Colonic mucosa (tissue), 4 donors: ENCODE data around the gene PCTP. TPM values are rescaled to one million over a fixed set of nuclear protein-coding genes. Genes with fewer than 3 reads are reported as not detected.

Experiments
- DNase-seq: peaks from one replicate; pipeline ENCODE4 v3.0.0-alpha.2; 2020
- H3K27ac ChIP-seq: fragments of 200-600 bp; one replicate; pipeline ENCODE4 v1.8.0; 2021
- H3K27me3 ChIP-seq: fragments of 200-600 bp; one replicate; pipeline ENCODE4 v1.8.0; 2021
- H3K36me3 ChIP-seq: fragments of 200-600 bp; one replicate; pipeline ENCODE4 v1.8.0; 2021
- H3K4me1 ChIP-seq: fragments of 200-600 bp; one replicate; pipeline ENCODE4 v1.8.0; 2021; ENCODE audit warnings: mild to moderate bottlenecking
- H3K4me3 ChIP-seq: fragments of 200-600 bp; one replicate; pipeline ENCODE4 v1.8.0; 2021
- H3K9ac ChIP-seq, 2 donors: one replicate each; pipeline ENCODE4 v1.7.0; 2013; ENCODE audit warnings: control low read depth in 2 of 2, low read depth in 2 of 2, low read length in 2 of 2
- H3K9me3 ChIP-seq: fragments of 200-600 bp; one replicate; pipeline ENCODE4 v1.8.0; 2021
- intact Hi-C: fragments of 100-400 bp; cut with DNase I; formaldehyde crosslinking; loops from one replicate; pipeline ENCODE4 v1.14.1; 2022
- total RNA-seq, 2 donors: library from RNA; stranded (reverse); fragmentation: NEBNext Ultra II Directional in 1 of 2; extraction: Animal tissue kit (Norgen Biotek cat#: 25700) in 1 of 2; gene quantifications; one replicate each; pipeline ENCODE4 v1.2.1, GENCODE V29; 2021
- TF ChIP-seq, protein P1 (sequence below): fragments of 200-600 bp; IDR thresholded peaks from one replicate; pipeline ENCODE4 v1.8.0; 2022; ENCODE audit warnings: antibody characterized with exemption, mild to moderate bottlenecking
- donor health status: healthy.
- donor health status: DM: no; HTN: no; CAD: no.
- donor health status: DM: no; HTN: no; CAD: no.

PCTP gene
- total RNA-seq, 2 donors from 2014 or later: 29.0 to 35.5 TPM

DNA sequence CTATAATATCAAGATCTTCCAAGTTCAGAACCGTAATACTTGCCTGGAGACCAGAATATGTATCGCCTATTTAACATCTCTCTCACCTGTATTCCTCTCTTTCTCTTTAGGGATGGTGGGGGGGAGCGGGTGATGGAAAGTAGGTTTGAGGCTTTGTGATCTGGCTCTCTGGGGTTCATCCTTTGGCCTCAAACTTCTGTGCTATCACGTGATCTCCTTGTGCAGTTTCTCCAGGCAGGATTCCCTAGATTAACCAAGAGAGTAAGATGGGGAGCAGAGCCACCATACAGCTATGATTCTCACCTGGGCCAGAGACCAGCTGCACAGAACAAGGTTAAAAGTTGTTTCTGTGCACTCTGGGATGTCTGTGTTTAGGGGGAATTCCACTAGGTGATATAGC, 33.4 kb upstream of the PCTP start:
- no peaks in the 10 kb centered on the region for H3K4me1 ChIP-seq
- intact Hi-C loops: loop anchor here (5.0 kb wide), 1 partner anchor 190 kb away; no protein-coding TSS in a partner anchor
- TF ChIP-seq, protein P1, sequence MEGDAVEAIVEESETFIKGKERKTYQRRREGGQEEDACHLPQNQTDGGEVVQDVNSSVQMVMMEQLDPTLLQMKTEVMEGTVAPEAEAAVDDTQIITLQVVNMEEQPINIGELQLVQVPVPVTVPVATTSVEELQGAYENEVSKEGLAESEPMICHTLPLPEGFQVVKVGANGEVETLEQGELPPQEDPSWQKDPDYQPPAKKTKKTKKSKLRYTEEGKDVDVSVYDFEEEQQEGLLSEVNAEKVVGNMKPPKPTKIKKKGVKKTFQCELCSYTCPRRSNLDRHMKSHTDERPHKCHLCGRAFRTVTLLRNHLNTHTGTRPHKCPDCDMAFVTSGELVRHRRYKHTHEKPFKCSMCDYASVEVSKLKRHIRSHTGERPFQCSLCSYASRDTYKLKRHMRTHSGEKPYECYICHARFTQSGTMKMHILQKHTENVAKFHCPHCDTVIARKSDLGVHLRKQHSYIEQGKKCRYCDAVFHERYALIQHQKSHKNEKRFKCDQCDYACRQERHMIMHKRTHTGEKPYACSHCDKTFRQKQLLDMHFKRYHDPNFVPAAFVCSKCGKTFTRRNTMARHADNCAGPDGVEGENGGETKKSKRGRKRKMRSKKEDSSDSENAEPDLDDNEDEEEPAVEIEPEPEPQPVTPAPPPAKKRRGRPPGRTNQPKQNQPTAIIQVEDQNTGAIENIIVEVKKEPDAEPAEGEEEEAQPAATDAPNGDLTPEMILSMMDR: no peak

DNA sequence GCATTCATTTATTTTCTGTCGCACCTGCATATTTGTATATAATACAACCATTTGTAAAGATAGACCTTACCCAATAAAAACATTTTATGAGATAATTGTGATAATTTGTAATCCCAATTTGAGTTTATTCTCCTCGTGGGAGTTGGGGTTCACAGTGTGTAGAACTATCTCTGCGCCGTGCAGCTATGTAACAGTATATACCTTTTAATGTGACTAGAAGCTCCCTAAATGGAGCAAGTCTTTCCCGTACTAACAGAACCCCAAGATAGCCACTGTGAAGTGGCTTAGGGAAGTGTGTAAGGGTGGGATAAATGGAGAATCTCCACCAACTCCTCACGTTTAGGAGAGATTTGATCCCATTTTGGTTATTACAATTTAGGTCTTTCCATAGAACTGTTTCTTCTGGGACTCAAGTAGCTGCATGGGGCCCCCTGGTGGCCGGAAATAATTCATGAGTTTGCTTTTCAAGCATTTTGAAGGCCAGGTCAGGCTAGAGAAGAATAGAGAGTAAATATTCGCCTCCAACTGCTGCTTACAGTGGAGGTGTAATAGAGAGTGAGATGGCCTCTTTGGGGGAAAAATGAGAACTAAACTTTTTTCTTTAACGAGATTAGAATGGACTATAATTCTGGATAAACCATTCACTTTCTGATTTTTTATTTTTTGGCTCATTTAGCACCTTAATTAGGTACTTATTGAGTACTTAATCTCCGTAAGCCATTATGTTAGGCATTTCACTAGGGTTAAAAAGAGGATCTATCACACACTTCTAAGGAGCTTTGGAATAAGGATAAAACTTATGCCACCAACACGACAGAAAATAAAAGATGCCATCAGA, 32.7 kb upstream of the PCTP start:
- no peak overlapping the region for H3K27ac ChIP-seq
- peak; percentile 82 for DNase-seq
- H3K4me1 ChIP-seq: no peaks in the 10 kb centered on the region
- no peak overlapping the region for H3K9ac ChIP-seq
- intact Hi-C loops: loop anchor here (5.0 kb wide), 1 partner anchor 191 kb away; no protein-coding TSS in a partner anchor
- TF ChIP-seq, protein P1: peak; percentile 69
- no peaks in the 10 kb centered on the region for H3K36me3 ChIP-seq
- no peaks in the 10 kb centered on the region for H3K27me3 ChIP-seq
- H3K9me3 ChIP-seq: no peaks in the 10 kb centered on the region
- H3K4me3 ChIP-seq: no peak overlapping the region

More for the DNA sequence above, 33.4 kb upstream of the PCTP start:
- no peak for DNase-seq
- Histone ChIP-seq H3K9me3 (no peaks in the 10 kb centered on the region), H3K4me3 (no peak overlapping the region), H3K27ac (no peak overlapping the region), H3K36me3 (no peaks in the 10 kb centered on the region), H3K27me3 (no peaks in the 10 kb centered on the region), H3K9ac (no peak overlapping the region)

DNA sequence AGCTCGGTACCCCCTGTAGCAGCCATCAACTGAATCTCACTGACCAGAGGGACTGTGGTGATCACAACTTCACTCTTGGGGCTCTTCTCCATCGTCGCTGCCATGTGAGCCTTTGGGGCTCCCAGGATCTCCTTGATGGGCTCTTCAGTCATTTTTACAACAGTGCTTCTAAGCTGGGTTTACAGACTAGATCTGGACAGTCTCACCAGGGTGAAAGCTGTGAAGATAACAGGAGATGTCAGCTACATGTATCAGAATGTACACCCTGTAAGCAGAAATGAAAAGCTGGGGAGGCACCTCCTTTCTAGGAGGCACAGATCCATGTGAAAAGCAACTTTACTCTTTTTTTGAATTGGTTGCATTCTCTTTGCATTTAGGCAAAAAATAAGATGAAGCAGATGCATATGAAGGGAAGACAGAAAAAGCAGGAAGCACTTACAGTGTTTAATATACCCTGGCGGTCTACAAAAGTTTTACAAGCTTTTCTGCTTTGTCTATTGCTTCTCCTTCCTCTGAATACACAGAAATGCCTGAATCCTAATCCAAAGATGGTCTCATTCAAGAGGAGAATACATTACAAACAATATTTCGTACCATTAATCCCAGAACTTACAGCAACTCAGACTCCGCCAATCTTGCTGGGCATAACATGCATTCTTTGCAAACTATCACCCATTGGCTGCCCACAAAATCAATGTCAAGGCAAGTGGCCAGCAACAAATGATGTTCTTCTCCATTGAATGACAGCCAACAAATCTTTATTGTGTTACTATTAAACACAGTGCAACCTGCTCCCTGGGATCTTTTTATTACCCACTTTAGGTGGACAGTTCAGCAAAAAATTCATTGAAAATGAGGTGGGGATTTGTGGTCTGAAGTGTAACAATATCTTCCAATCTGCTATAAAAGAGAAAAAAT, 29.7 kb upstream of the PCTP start:
- H3K4me3 ChIP-seq: peak overlapping the region; percentile 14
- no peak for DNase-seq
- TF ChIP-seq, protein P1: no peak
- H3K36me3 ChIP-seq: no peaks in the 10 kb centered on the region
- H3K4me1 ChIP-seq: no peaks in the 10 kb centered on the region
- H3K27me3 ChIP-seq: no peaks in the 10 kb centered on the region
- H3K27ac ChIP-seq: no peak overlapping the region
- intact Hi-C loops: no loop called here
- H3K9ac ChIP-seq: peak overlapping the region in 1 of 2 donors; percentile 9
- H3K9me3 ChIP-seq: no peaks in the 10 kb centered on the region

DNA sequence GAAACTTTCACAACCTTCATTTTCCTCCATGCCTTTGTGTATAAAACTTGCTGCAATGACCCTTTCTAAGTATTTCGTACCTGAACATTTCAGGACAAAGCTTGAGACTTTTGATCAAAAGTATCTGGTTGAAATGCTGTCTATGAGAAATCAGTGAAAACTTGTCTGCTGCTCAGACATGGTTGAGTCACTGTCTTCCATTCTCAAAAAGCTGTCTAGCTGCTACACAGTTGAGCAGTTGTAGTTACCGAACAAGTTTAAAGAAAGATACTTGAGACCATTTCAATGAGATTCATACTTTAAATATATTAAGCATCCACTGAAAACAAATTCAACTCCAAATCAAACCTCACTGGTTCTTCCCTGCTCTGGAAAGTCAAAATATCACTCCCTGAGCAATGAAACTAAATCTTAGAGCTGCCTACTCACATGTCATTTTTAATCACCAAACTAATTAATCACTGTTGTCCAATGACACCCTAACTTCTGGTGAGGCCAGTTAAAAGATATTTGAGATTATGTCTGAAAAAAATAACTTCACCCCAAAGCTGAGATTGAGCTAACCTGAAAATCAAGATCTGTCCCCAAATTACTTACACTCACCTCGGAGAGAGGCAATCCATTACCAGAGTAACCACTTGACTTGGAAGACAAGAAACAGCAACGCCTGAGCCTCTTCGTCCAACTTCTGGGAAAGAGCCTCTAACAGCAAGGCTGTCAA, 28.7 kb upstream of the PCTP start:
- Histone ChIP-seq H3K9me3 (no peaks in the 10 kb centered on the region), H3K4me3 (peak overlapping the region; percentile 14), H3K27me3 (no peaks in the 10 kb centered on the region), H3K4me1 (no peaks in the 10 kb centered on the region), H3K36me3 (no peaks in the 10 kb centered on the region), H3K9ac (peak overlapping the region in 1 of 2 donors; percentile 36), H3K27ac (peak overlapping the region; percentile 26)
- TF ChIP-seq, protein P1: no peak
- intact Hi-C loops: no loop called here
- DNase-seq: no peak
